Keratinocyte (primary cell): ENCODE measurements around the gene MTMR10. TPM values are rescaled to one million over a fixed set of nuclear protein-coding genes. Genes with fewer than 3 reads are reported as not detected.

Experiments
- DNase-seq: peaks from one replicate; pipeline ENCODE4 v3.0.0-alpha.2; 2011; ENCODE audit warnings: low read depth, missing footprints, low spot score
- FAIRE-seq: peaks from 2 replicates; lab custom pipeline; 2011; peaks lifted over from hg19 to GRCh38; lab: Jason Lieb, UNC
- H2AFZ ChIP-seq: 2 replicates; pipeline ENCODE4 v1.6.0; 2012; ENCODE audit warnings: low read length, control low read depth, inconsistent platforms; ENCODE audit not compliant: control insufficient read depth
- H3K27ac ChIP-seq: 2 replicates; pipeline ENCODE4 v1.5.1; 2011; ENCODE audit warnings: low read length; ENCODE audit not compliant: control insufficient read depth, insufficient read depth
- H3K27me3 ChIP-seq: 3 replicates; pipeline ENCODE4 v1.6.0; 2011; ENCODE audit warnings: low read length; ENCODE audit not compliant: control insufficient read depth, insufficient read depth; ENCODE audit errors: extremely low read depth
- H3K36me3 ChIP-seq, 2 experiments: 2 replicates in 1 of 2; 3 replicates in 1 of 2; pipeline ENCODE4 v1.5.1; 2011; ENCODE audit warnings: low read length in 2 of 2, mild to moderate bottlenecking in 1 of 2; ENCODE audit not compliant: control insufficient read depth in 2 of 2, insufficient read depth in 2 of 2; ENCODE audit errors: extremely low read depth in 1 of 2
- H3K4me1 ChIP-seq: 3 replicates; pipeline ENCODE4 v1.5.1; 2011; ENCODE audit warnings: low read length; ENCODE audit not compliant: control insufficient read depth, insufficient read depth; ENCODE audit errors: extremely low read depth
- H3K4me2 ChIP-seq: 3 replicates; pipeline ENCODE4 v1.6.0; 2011; ENCODE audit warnings: low read depth, low read length; ENCODE audit not compliant: control insufficient read depth, insufficient read depth; ENCODE audit errors: extremely low read depth
- H3K4me3 ChIP-seq, 3 experiments: fragments of 200-600 bp in 1 of 3; sonication (generic) in 1 of 3; 2 replicates in 2 of 3; 3 replicates in 1 of 3; pipeline ENCODE4 v1.5.1; 2011 to 2016; ENCODE audit warnings: low read length in 3 of 3, mild to moderate bottlenecking in 3 of 3, control low read depth in 2 of 3, inconsistent platforms in 1 of 3, low read depth in 1 of 3, mixed read lengths in 1 of 3, mixed run types in 1 of 3, moderate library complexity in 1 of 3; ENCODE audit not compliant: control insufficient read depth in 2 of 3, insufficient read depth in 2 of 3; ENCODE audit errors: extremely low read depth in 1 of 3
- H3K79me2 ChIP-seq: 2 replicates; pipeline ENCODE4 v1.6.0; 2012; ENCODE audit warnings: low read length; ENCODE audit not compliant: control insufficient read depth, insufficient read depth
- H3K9ac ChIP-seq: 3 replicates; pipeline ENCODE4 v1.6.0; 2011; ENCODE audit warnings: low read length; ENCODE audit not compliant: control insufficient read depth, insufficient read depth; ENCODE audit errors: extremely low read depth
- H3K9me1 ChIP-seq: 3 replicates; pipeline ENCODE4 v1.6.0; 2011; ENCODE audit warnings: low read length; ENCODE audit not compliant: control insufficient read depth, insufficient read depth; ENCODE audit errors: extremely low read depth
- H3K9me3 ChIP-seq: 2 replicates; pipeline ENCODE4 v1.5.1; 2012; ENCODE audit warnings: low read depth, low read length; ENCODE audit not compliant: control insufficient read depth
- H4K20me1 ChIP-seq: 3 replicates; pipeline ENCODE4 v1.6.0; 2011; ENCODE audit warnings: low read length; ENCODE audit not compliant: control insufficient read depth, insufficient read depth; ENCODE audit errors: extremely low read depth
- EZH2 ChIP-seq: IDR thresholded peaks from one replicate; pipeline ENCODE4 v1.6.1; 2012; ENCODE audit warnings: inconsistent platforms, mild to moderate bottlenecking, low read length, moderate library complexity
- dilution Hi-C: fragments of 300-500 bp; cut with MboI; formaldehyde crosslinking; loops from one replicate; pipeline ENCODE4 v1.7.0; 2020; ENCODE audit warnings: low sequenced_read_pairs; ENCODE audit not compliant: extremely low pct_ligation_motif_present
- polyA plus RNA-seq, 5 experiments: library from polyadenylated mRNA; depleted of rRNA in 3 of 5; stranded (reverse) in 3 of 5; stranded (forward) in 1 of 5; unstranded in 1 of 5; fragments of >200 nt; gene quantifications; 1 replicate in 1 of 5; 2 replicates in 3 of 5; 3 replicates in 1 of 5; pipeline versions ENCODE4 v1.2.1 to v1.2.3, GENCODE V29; 2011 to 2012; ENCODE audit warnings: missing spikeins in 2 of 5, low read depth in 1 of 5, low replicate concordance in 1 of 5
- TF ChIP-seq, protein P1 (sequence below), 3 experiments: IDR thresholded peaks in 1 of 3; conservative IDR thresholded peaks in 1 of 3; optimal IDR thresholded peaks in 1 of 3; 2 replicates in 2 of 3; 3 replicates in 1 of 3; pipeline versions ENCODE3 to v1.5.1; 2011; ENCODE audit warnings: low read length in 3 of 3, mild to moderate bottlenecking in 3 of 3, moderate library complexity in 2 of 3, control low read depth in 1 of 3, inconsistent platforms in 1 of 3; ENCODE audit not compliant: insufficient read depth in 2 of 3; ENCODE audit errors: extremely low read depth in 1 of 3

Gene MTMR10
- polyA plus RNA-seq, 1 donor (not counting 4 experiments of a cell fraction or from before 2014, with no cell fraction given) = 15.5 TPM

DNA sequence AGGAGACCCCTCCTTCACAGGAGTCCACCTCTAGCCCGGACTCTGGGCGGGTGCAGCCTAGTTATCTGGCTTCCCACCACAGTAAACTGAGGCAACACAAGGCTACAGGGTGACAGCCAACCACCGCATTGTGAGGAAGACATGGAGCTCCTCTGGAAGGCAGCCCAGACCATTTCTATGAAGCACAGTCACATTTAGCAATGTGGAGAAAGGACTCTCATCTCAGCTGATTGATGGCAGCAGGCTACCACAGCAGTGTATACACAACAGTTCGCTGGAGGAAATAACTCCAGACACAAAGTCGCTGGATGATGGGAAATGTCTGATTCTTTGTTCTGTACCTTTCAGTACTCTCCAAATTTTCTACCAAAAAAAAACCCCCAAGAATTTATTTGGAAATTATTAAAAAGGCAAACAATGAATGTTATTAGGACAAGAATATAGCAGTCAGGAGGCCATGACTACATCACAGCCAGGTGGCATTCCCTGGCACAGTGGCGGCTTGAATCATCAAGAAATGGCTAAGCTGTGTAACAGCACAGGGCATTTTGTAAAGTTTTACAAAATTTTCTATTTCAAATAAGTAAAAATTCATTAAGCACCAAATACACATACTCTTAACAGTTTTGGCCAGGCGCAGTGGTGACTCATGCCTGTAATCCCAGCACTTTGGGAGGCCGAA lies 47.6 kb downstream of the MTMR10 start:
- TF ChIP-seq, protein P1, sequence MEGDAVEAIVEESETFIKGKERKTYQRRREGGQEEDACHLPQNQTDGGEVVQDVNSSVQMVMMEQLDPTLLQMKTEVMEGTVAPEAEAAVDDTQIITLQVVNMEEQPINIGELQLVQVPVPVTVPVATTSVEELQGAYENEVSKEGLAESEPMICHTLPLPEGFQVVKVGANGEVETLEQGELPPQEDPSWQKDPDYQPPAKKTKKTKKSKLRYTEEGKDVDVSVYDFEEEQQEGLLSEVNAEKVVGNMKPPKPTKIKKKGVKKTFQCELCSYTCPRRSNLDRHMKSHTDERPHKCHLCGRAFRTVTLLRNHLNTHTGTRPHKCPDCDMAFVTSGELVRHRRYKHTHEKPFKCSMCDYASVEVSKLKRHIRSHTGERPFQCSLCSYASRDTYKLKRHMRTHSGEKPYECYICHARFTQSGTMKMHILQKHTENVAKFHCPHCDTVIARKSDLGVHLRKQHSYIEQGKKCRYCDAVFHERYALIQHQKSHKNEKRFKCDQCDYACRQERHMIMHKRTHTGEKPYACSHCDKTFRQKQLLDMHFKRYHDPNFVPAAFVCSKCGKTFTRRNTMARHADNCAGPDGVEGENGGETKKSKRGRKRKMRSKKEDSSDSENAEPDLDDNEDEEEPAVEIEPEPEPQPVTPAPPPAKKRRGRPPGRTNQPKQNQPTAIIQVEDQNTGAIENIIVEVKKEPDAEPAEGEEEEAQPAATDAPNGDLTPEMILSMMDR (optimal IDR thresholded peaks at IDR 0.05 in 1 of 3, IDR thresholded peaks at IDR 0.05 in 1 of 3, conservative IDR thresholded peaks at IDR 0.05 in 1 of 3; ENCODE audit: extremely low read depth in 1 of 3, insufficient read depth in 2 of 3, low read length in 3 of 3) = no peak
- no peak for TF ChIP-seq EZH2
- Histone ChIP-seq H4K20me1 (no peaks in the 10 kb centered on the region), H3K4me2 (no peak overlapping the region), H3K9me3 (no peaks in the 10 kb centered on the region), H3K27ac (no peak overlapping the region), H3K9ac (no peak overlapping the region), H3K36me3 (peaks cover 15 to 56% of the 10 kb centered on the region in 2 experiments), H3K79me2 (no peaks in the 10 kb centered on the region), H3K27me3 (no peaks in the 10 kb centered on the region), H3K4me3 (no peak overlapping the region), H3K4me1 (no peaks in the 10 kb centered on the region), H2AFZ (no peak overlapping the region), H3K9me1 (no peaks in the 10 kb centered on the region)
- dilution Hi-C loops = no loop called here
- FAIRE-seq = no peak
- no peak for DNase-seq

DNA sequence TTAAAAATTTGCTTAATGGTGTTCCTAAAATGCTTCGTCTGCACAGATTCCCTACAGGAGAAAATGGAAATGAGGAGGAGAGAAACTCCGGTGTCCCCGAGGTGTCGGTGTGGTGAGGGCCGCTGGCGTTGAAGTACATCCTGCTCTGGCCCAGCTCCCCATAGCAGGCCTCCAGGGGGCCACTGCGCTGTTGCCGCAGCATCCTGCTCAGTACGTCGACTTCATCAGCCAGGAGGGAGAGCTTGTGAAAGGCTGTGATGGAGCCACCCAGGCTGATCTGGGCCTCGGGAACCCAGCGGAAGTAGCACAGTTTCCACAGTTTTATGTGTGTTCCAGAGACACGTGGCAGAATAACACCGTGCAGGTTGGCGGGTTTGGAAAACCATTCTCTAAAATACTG lies 49.9 kb downstream of the MTMR10 start:
- TF ChIP-seq, protein P1 (optimal IDR thresholded peaks at IDR 0.05 in 1 of 3, IDR thresholded peaks at IDR 0.05 in 1 of 3, conservative IDR thresholded peaks at IDR 0.05 in 1 of 3; ENCODE audit: extremely low read depth in 1 of 3, insufficient read depth in 2 of 3, low read length in 3 of 3) = no peak
- TF ChIP-seq EZH2 = no peak
- Histone ChIP-seq H3K4me1 (no peaks in the 10 kb centered on the region), H4K20me1 (no peaks in the 10 kb centered on the region), H3K27ac (no peak overlapping the region), H3K4me2 (no peak overlapping the region), H3K27me3 (no peaks in the 10 kb centered on the region), H3K9me3 (no peaks in the 10 kb centered on the region), H3K9me1 (no peaks in the 10 kb centered on the region), H3K79me2 (no peaks in the 10 kb centered on the region), H3K9ac (no peak overlapping the region), H3K36me3 (peaks cover 19 to 56% of the 10 kb centered on the region in 2 experiments), H2AFZ (no peak overlapping the region), H3K4me3 (no peak overlapping the region)
- FAIRE-seq (no peak), DNase-seq (no peak)
- dilution Hi-C loops = no loop called here
